Pancreas (tissue), 10 donors: Measurements from ENCODE around the gene HOMER2. TPM values are rescaled to one million over a fixed set of nuclear protein-coding genes. Genes with fewer than 3 reads are reported as not detected.
"Not testable (repeated sequence)": the region's sequence is repeated elsewhere in the genome, so short reads cannot be mapped to it uniquely, and the experiment has no call there.

Experiments
- ATAC-seq, 4 donors: fragments of 200-7000 bp; cut with Tn5 transposase; one replicate each; pipeline versions ENCODE4 v1.8.0 to v1.9.1; 2020; ENCODE audit warnings: mild to moderate bottlenecking in 4 of 4, moderate library complexity in 4 of 4
- DNase-seq, 6 donors: peaks; one replicate each; pipeline ENCODE4 v3.0.0-alpha.2; 2020
- FAIRE-seq: peaks from 2 replicates; lab custom pipeline; 2012; peaks lifted over from hg19 to GRCh38; lab: Jason Lieb, UNC
- H3K27ac ChIP-seq, 4 donors: fragments of 200-600 bp; sonication (generic); 1 replicate in 3 of 4; 2 replicates in 1 of 4; pipeline versions ENCODE4 v1.5.0 to v1.8.0; 2020
- H3K27me3 ChIP-seq, 4 donors: fragments of 200-600 bp; one replicate each; pipeline ENCODE4 v1.8.0; 2021
- H3K36me3 ChIP-seq, 3 donors: fragments of 200-600 bp; sonication (generic) in 1 of 3; one replicate each; pipeline versions ENCODE4 v1.5.0 to v1.8.0; 2020 to 2021
- H3K4me1 ChIP-seq, 3 donors: fragments of 200-600 bp; one replicate each; pipeline ENCODE4 v1.8.0; 2021
- H3K4me3 ChIP-seq, 4 donors: fragments of 200-600 bp; sonication (generic) in 2 of 4; one replicate each; pipeline versions ENCODE4 v1.5.0 to v1.8.0; 2020 to 2021
- H3K9me3 ChIP-seq, 4 donors: fragments of 200-600 bp; one replicate each; pipeline ENCODE4 v1.8.0; 2021
- WGBS, 2 donors: extraction: QIAGEN DNeasy Blood & Tissue Kit; methylation state at CpG; one replicate each; pipeline ENCODE4 v1.1.7; 2013; 5-methylcytosine and 5-hydroxymethylcytosine counted together
- intact Hi-C, 3 donors: fragments of 100-400 bp; cut with DNase I; formaldehyde crosslinking; loops; one replicate each; pipeline versions ENCODE4 v1.11.1 to v1.14.2; 2022
- polyA plus RNA-seq, 2 donors: library from polyadenylated mRNA; stranded (reverse); fragments of 200-250 nt; gene quantifications; one replicate each; pipeline ENCODE4 v1.2.3, GENCODE V29; 2013
- total RNA-seq, 6 donors: library from RNA; stranded (reverse); fragmentation: NEBNext Ultra II Directional in 4 of 6; extraction: Animal tissue kit (Norgen Biotek cat#: 25700) in 4 of 6; gene quantifications; one replicate each; pipeline versions ENCODE4 v1.2.1 to v1.2.4, GENCODE V29; 2021 to 2023
- TF ChIP-seq, protein P1 (sequence below), 4 donors: fragments of 200-600 bp; sonication (generic) in 3 of 4; IDR thresholded peaks; one replicate each; pipeline versions ENCODE4 v1.5.0 to v1.8.0; 2021; ENCODE audit warnings: antibody characterized with exemption in 4 of 4
- donor health status: healthy with polysubstance abuse.
- donor health status: DM: no; HTN: no; CAD: no; lungs with moderate emphysema.
- donor health status: DM: no; HTN: no; CAD: no.
- donor health status: control.
- donor health status: control.
- donor health status: Bipolar disorder and iron deficiency.
- donor health status: DM: yes; HTN: yes; CAD: no.
- donor health status: DM: no; HTN: no; CAD: no.
- donor health status: DM: no; HTN: no; CAD: no.
- donor health status: DM: yes; HTN: yes; CAD: no.

HOMER2 gene
- total and polyA plus RNA-seq, 8 donors, result 76.8 to 180 (median 139) TPM

DNA sequence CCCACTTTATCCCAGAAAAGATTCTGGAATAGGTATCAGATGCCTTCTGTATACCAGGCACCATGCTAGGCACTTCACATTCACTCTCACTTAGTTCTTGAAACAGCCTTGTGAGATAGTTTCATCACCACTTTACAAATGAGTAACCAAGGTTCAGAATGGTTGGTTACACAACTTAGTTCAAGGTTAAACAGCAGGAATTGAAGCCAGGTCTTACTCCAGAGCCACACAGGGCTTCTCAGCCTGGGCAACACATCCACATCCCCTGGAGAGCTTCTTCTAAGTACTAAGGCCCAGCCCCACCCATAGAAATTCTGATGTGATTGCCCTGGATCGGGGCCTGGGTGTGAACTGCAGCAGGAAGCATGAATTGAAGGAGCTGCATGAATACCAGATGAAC lies 124.4 kb downstream of the HOMER2 start:
- H3K36me3 ChIP-seq, result peaks cover 0 to 63% (median 17%) of the 10 kb centered on the region in 3 donors
- intact Hi-C loops, result no loop called here
- H3K27me3 ChIP-seq, result no peaks in the 10 kb centered on the region
- H3K9me3 ChIP-seq, result no peaks in the 10 kb centered on the region
- DNase-seq (peak in 1 of 6 donors; percentile 36), FAIRE-seq (no peak), ATAC-seq (peak; percentile 49 to 70 (median 64))
- no peak overlapping the region for H3K4me3 ChIP-seq
- H3K27ac ChIP-seq, result peak overlapping the region in 3 of 4 donors; percentile 0 to 9 (median 6)
- TF ChIP-seq, protein P1, sequence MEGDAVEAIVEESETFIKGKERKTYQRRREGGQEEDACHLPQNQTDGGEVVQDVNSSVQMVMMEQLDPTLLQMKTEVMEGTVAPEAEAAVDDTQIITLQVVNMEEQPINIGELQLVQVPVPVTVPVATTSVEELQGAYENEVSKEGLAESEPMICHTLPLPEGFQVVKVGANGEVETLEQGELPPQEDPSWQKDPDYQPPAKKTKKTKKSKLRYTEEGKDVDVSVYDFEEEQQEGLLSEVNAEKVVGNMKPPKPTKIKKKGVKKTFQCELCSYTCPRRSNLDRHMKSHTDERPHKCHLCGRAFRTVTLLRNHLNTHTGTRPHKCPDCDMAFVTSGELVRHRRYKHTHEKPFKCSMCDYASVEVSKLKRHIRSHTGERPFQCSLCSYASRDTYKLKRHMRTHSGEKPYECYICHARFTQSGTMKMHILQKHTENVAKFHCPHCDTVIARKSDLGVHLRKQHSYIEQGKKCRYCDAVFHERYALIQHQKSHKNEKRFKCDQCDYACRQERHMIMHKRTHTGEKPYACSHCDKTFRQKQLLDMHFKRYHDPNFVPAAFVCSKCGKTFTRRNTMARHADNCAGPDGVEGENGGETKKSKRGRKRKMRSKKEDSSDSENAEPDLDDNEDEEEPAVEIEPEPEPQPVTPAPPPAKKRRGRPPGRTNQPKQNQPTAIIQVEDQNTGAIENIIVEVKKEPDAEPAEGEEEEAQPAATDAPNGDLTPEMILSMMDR (IDR thresholded peaks at IDR 0.05), result no peak
- WGBS, 2 donors, result 37 to 43% methylated on average over 1 of the region's 1 CpG
- peaks cover 7 to 24% (median 9%) of the 10 kb centered on the region in 3 donors for H3K4me1 ChIP-seq

DNA sequence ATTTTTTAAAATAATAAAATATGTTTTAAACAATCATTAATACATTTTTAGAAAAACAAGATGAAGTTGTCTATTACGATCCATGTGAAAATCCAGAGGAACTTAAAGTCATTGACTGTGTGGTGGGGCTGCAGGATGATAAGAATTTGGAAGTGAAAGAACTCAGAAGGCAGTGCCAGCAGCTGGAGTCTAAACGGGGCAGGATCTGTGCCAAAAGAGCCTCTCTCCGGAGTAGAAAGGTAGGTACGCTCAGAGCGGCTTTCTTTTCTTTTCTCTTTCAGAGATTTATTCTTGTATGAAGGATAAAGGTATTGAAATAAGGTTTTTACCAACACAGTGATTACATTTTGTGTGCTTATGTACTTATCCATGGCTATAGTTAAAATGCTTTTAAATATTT lies 129.5 kb downstream of the HOMER2 start:
- TF ChIP-seq, protein P1 (IDR thresholded peaks at IDR 0.05), result no peak
- FAIRE-seq (no peak), ATAC-seq (no peak), DNase-seq (no peak)
- intact Hi-C loops, result no loop called here
- Histone ChIP-seq H3K9me3 (no peaks in the 10 kb centered on the region), H3K36me3 (peaks cover under 1 to 65% (median 29%) of the 10 kb centered on the region in 3 donors), H3K27me3 (no peaks in the 10 kb centered on the region), H3K27ac (no peak overlapping the region), H3K4me1 (peaks cover 6 to 7% (median 6%) of the 10 kb centered on the region in 3 donors), H3K4me3 (no peak overlapping the region)
- 75 to 78% methylated on average over 5 of the region's 5 CpGs for WGBS, 2 donors

DNA sequence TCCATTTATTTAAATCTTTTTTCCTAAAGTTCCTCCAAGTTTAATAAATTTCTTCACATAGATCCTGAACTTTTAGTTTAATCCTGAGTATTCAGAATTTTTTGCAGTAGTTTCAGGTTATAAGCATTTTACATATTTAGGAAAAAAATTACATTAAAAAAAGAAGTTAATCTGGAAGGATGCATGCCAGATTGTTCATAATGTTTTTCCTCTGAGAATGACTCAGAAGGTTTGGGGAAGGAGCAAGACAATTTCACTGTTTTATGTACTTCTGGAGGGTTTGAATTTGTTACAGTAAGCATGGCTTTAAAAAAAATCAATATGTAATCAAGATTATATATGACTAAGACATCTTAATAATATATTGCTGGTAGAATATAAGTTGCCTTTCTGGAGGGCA lies 130.7 kb downstream of the HOMER2 start:
- DNase-seq, H3K27ac ChIP-seq, intact Hi-C loops, H3K4me1 ChIP-seq, ATAC-seq, H3K9me3 ChIP-seq, H3K4me3 ChIP-seq, H3K27me3 ChIP-seq, FAIRE-seq: not testable (repeated sequence)
- peaks cover 3 to 70% (median 35%) of the 10 kb centered on the region in 3 donors for H3K36me3 ChIP-seq

DNA sequence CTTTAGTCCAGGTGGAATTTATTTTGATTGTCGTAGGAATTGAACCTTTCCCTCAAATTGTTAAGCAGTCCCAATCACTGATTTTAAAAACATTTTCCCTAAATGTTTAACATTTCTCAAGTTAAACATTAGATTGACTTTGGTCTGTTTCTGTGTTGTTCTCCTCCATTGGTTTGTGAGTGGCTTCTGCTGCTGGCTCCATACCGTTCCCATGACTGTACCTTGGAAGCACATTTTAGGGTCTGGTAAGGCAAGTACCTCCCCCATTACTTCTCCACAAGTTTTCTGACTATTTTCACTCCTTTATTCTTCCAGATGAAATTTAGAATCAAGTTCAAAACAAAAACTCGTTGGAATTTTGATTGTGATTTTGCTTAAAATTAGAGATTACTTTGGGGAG lies 131.1 kb downstream of the HOMER2 start:
- H3K27me3 ChIP-seq, ATAC-seq, DNase-seq, H3K9me3 ChIP-seq, intact Hi-C loops, H3K4me3 ChIP-seq, FAIRE-seq, H3K4me1 ChIP-seq, H3K27ac ChIP-seq: not testable (repeated sequence)
- peaks cover 3 to 70% (median 34%) of the 10 kb centered on the region in 3 donors for H3K36me3 ChIP-seq
- 72 to 73% methylated on average over 3 of the region's 3 CpGs for WGBS, 2 donors

DNA sequence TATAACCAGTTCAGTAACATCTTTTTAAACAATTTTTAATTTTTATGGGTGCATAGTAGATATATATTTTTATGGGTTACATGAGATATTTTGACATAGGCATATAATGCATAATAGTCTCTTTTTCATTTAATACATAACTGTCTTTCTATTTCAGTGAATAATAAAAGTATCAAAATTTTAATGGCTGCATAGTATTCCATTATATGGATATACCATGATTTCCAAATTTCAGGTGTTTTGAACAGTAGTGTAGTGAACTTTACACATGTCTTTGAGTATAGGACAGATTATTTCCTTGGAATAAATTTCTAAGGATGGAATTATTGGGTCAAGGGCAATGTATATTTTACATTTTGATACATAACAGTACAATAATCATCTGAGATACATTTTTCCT lies 132.4 kb downstream of the HOMER2 start:
- intact Hi-C loops, result no loop called here
- no peak overlapping the region for H3K4me3 ChIP-seq
- H3K27me3 ChIP-seq, result no peaks in the 10 kb centered on the region
- FAIRE-seq (peak; percentile 65), ATAC-seq (no peak), DNase-seq (no peak)
- H3K4me1 ChIP-seq, result peaks cover 0 to 3% (median 0%) of the 10 kb centered on the region in 3 donors
- TF ChIP-seq, protein P1 (IDR thresholded peaks at IDR 0.05), result no peak
- peaks cover 3 to 61% (median 31%) of the 10 kb centered on the region in 3 donors for H3K36me3 ChIP-seq
- no peak overlapping the region for H3K27ac ChIP-seq
- H3K9me3 ChIP-seq, result no peaks in the 10 kb centered on the region

DNA sequence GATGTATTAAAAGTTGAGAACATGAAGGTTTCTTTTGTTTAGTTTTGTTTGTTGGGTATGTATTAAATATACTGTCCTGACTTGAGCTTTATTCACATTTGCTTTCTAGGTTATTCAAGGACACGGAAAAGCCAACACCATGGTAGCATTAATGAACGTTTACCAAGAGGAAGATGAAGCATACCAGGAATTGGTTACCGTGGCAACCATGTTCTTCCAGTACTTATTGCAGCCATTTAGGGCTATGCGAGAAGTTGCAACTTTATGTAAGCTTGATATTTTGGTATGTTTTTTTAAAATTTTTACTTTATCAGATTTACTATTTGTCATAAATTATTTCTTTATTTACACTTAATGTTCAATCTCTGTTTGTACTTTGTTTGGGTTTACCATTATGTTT lies 139.5 kb downstream of the HOMER2 start:
- FAIRE-seq, result no peak
- Histone ChIP-seq H3K4me1 (peaks cover 6 to 16% (median 9%) of the 10 kb centered on the region in 3 donors), H3K4me3 (no peak overlapping the region), H3K9me3 (no peaks in the 10 kb centered on the region), H3K27ac (no peak overlapping the region), H3K27me3 (no peaks in the 10 kb centered on the region), H3K36me3 (peaks cover 2 to 20% (median 15%) of the 10 kb centered on the region in 3 donors)
- ATAC-seq, result no peak
- intact Hi-C loops, result no loop called here
- DNase-seq, result no peak
- WGBS, 2 donors, result 77 to 80% methylated on average over 4 of the region's 4 CpGs
- TF ChIP-seq, protein P1 (IDR thresholded peaks at IDR 0.05), result no peak
